ENCODE results near the gene CYP4F12.

DNA sequence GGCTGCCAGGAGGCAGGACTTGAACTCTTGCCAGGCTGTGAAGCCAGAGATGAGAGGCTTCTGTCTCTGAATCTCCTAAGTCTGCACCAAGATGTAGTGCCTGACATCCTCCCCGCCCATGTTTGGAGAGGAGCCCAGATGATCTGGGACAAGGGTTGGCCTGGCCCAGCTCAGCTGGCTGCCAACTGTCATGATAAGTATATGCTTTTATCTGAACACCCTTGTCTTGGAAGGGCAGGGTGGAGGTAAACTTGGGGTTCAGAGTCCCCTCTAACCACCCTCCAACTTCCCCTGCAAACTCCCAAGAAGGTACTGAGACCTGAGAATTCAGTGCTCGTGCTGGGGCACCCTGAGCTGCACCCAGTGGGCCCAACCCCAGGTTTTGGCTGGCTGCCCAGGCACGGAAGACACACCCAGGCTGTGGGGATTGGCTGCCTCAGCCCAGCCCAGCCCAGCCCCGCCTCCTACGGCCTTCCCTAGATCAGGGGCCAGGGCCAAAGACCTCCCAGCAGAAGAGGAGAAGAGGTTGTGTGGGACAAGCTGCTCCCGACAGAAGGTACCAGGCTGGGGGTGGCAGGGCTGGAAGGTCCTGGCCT lies at the start of gene CYP4F12:
- TF ChIP-seq, protein P1, sequence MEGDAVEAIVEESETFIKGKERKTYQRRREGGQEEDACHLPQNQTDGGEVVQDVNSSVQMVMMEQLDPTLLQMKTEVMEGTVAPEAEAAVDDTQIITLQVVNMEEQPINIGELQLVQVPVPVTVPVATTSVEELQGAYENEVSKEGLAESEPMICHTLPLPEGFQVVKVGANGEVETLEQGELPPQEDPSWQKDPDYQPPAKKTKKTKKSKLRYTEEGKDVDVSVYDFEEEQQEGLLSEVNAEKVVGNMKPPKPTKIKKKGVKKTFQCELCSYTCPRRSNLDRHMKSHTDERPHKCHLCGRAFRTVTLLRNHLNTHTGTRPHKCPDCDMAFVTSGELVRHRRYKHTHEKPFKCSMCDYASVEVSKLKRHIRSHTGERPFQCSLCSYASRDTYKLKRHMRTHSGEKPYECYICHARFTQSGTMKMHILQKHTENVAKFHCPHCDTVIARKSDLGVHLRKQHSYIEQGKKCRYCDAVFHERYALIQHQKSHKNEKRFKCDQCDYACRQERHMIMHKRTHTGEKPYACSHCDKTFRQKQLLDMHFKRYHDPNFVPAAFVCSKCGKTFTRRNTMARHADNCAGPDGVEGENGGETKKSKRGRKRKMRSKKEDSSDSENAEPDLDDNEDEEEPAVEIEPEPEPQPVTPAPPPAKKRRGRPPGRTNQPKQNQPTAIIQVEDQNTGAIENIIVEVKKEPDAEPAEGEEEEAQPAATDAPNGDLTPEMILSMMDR (IDR thresholded peaks at IDR 0.05) = no peak
- no peak for TF ChIP-seq EZH2 (IDR thresholded peaks at IDR 0.05; ENCODE audit: borderline replicate concordance, insufficient read depth, low read depth, low read length, poor library complexity, severe bottlenecking)
